ENCODE data around the gene CPLX1.

The CPLX1 gene

DNA sequence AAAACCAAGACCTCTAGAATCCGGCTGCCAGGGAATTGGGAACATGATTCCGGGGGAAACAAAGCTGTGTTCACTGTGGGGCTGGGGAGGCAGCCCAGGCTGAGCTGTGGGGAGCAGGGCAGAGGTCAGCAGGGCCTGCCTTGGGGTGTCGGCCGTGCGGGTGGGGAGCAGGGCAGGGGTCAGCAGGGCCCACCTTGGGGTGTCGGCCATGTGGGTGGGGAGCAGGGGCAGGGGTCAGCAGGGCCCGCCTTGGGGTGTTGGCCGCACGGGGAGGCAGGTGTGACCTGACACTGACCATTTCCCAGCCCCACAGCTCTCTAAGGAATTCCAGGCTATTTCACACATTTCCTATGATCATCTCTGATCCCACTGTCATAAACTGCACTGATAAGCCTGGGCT is 45.6 kb upstream of the CPLX1 start:
- Histone ChIP-seq H3K79me2 (no peaks in the 10 kb centered on the region), H3K27me3 (ENCODE audit: control insufficient read depth, insufficient read depth, low read length) (no peaks in the 10 kb centered on the region), H3K4me2 (ENCODE audit: low read length) (no peak overlapping the region), H3K27ac (no peak overlapping the region), H3K36me3 (ENCODE audit: control insufficient read depth, insufficient read depth, low read length) (no peaks in the 10 kb centered on the region), H3K9ac (no peak overlapping the region), H3K4me3 (ENCODE audit: low read depth, low read length) (no peak overlapping the region), H2AFZ (no peak overlapping the region), H3K9me3 (ENCODE audit: control insufficient read depth, low read length) (no peaks in the 10 kb centered on the region), H3K4me1 (no peaks in the 10 kb centered on the region)
- TF ChIP-seq, protein P1, sequence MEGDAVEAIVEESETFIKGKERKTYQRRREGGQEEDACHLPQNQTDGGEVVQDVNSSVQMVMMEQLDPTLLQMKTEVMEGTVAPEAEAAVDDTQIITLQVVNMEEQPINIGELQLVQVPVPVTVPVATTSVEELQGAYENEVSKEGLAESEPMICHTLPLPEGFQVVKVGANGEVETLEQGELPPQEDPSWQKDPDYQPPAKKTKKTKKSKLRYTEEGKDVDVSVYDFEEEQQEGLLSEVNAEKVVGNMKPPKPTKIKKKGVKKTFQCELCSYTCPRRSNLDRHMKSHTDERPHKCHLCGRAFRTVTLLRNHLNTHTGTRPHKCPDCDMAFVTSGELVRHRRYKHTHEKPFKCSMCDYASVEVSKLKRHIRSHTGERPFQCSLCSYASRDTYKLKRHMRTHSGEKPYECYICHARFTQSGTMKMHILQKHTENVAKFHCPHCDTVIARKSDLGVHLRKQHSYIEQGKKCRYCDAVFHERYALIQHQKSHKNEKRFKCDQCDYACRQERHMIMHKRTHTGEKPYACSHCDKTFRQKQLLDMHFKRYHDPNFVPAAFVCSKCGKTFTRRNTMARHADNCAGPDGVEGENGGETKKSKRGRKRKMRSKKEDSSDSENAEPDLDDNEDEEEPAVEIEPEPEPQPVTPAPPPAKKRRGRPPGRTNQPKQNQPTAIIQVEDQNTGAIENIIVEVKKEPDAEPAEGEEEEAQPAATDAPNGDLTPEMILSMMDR (IDR thresholded peaks at IDR 0.05): no peak

DNA sequence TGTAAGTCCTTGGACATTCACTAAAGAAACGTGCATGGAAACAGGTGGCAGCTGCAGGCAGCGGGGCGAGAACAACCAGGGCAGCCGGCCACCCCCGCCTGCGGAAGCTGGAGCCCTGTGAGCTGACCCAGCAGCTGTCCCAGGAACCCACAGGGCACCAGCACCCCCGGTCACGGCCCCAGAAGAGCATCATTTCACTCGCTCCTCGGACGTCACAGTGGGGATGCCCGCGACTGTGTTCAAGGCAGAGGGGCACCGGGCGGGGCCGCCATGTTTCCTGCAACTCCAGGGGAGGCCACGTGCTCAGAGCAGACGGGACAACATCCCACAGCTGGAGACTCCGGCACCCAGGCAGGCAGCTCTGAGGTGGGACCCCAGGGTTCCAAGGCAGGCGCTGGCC is 45.0 kb upstream of the CPLX1 start:
- Histone ChIP-seq H3K36me3 (ENCODE audit: control insufficient read depth, insufficient read depth, low read length) (no peaks in the 10 kb centered on the region), H3K27ac (no peak overlapping the region), H3K79me2 (no peaks in the 10 kb centered on the region), H3K4me3 (ENCODE audit: low read depth, low read length) (no peak overlapping the region), H3K4me2 (ENCODE audit: low read length) (no peak overlapping the region), H2AFZ (no peak overlapping the region), H3K9ac (no peak overlapping the region), H3K9me3 (ENCODE audit: control insufficient read depth, low read length) (no peaks in the 10 kb centered on the region), H3K4me1 (no peaks in the 10 kb centered on the region), H3K27me3 (ENCODE audit: control insufficient read depth, insufficient read depth, low read length) (no peaks in the 10 kb centered on the region)
- TF ChIP-seq, protein P1 (IDR thresholded peaks at IDR 0.05): no peak

- Histone ChIP-seq H2AFZ (no peak overlapping the region), H3K9me3 (ENCODE audit: control insufficient read depth, low read length) (no peaks in the 10 kb centered on the region), H3K4me3 (ENCODE audit: low read depth, low read length) (no peak overlapping the region), H3K4me2 (ENCODE audit: low read length) (no peak overlapping the region), H3K9ac (no peak overlapping the region), H3K79me2 (no peaks in the 10 kb centered on the region), H3K36me3 (ENCODE audit: control insufficient read depth, insufficient read depth, low read length) (no peaks in the 10 kb centered on the region), H3K4me1 (no peaks in the 10 kb centered on the region), H3K27me3 (ENCODE audit: control insufficient read depth, insufficient read depth, low read length) (no peaks in the 10 kb centered on the region), H3K27ac (no peak overlapping the region)
- TF ChIP-seq, protein P1 (IDR thresholded peaks at IDR 0.05): no peak
These were observed 43.8 kb upstream of the CPLX1 start for GRCh38 chr4:869776-870175.

DNA sequence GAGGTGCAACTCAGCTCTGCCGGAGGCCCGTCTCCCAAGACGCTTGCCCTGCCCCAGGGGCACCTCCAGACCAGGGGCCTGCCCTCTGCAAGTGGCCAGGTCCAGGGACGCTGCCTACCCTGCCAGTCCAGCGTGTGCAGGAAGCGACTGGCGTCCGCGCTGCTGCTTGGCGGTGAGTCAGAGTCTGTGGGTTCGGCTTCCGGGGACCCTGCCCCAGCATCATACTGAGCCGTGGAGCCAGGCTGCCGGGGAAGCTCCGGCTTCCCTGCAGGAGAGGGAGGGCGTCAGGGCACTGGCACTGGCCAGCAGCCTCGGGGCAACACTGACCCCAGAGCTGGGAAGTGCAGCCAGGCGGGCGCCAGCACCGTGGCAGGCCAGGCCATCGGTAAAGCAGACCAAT is 42.5 kb upstream of the CPLX1 start:
- Histone ChIP-seq H3K79me2 (no peaks in the 10 kb centered on the region), H3K27me3 (ENCODE audit: control insufficient read depth, insufficient read depth, low read length) (no peaks in the 10 kb centered on the region), H3K36me3 (ENCODE audit: control insufficient read depth, insufficient read depth, low read length) (no peaks in the 10 kb centered on the region), H3K9me3 (ENCODE audit: control insufficient read depth, low read length) (no peaks in the 10 kb centered on the region), H2AFZ (no peak overlapping the region), H3K27ac (no peak overlapping the region), H3K4me3 (ENCODE audit: low read depth, low read length) (no peak overlapping the region), H3K4me2 (ENCODE audit: low read length) (no peak overlapping the region), H3K9ac (no peak overlapping the region), H3K4me1 (no peaks in the 10 kb centered on the region)
- TF ChIP-seq, protein P1 (IDR thresholded peaks at IDR 0.05): no peak

GRCh38 chr4:867526-868250 is 41.8 kb upstream of the CPLX1 start:
- Histone ChIP-seq H3K4me1 (no peaks in the 10 kb centered on the region), H3K9me3 (ENCODE audit: control insufficient read depth, low read length) (no peaks in the 10 kb centered on the region), H3K79me2 (no peaks in the 10 kb centered on the region), H3K4me2 (ENCODE audit: low read length) (no peak overlapping the region), H3K27ac (no peak overlapping the region), H3K27me3 (ENCODE audit: control insufficient read depth, insufficient read depth, low read length) (no peaks in the 10 kb centered on the region), H2AFZ (no peak overlapping the region), H3K9ac (no peak overlapping the region), H3K36me3 (ENCODE audit: control insufficient read depth, insufficient read depth, low read length) (no peaks in the 10 kb centered on the region), H3K4me3 (ENCODE audit: low read depth, low read length) (no peak overlapping the region)
- TF ChIP-seq, protein P1 (IDR thresholded peaks at IDR 0.05): no peak
